Measurements from ENCODE around the gene IRF2BP1. TPM values are rescaled to one million over a fixed set of nuclear protein-coding genes. Genes with fewer than 3 reads are reported as not detected.

Gene IRF2BP1
- total RNA-seq, 2 donors from 2014 or later = 20.3 to 29.7 TPM

- Histone ChIP-seq H3K27me3 (no peaks in the 10 kb centered on the region), H3K4me1 (peaks cover 6% of the 10 kb centered on the region), H3K27ac (peak within 1 kb of the TSS; percentile 61), H3K9me3 (no peaks in the 10 kb centered on the region), H3K4me3 (peak within 1 kb of the TSS; percentile 77), H3K9ac (ENCODE audit: low read depth in 2 of 2, low read length in 2 of 2) (peak within 1 kb of the TSS; percentile 64 to 96), H3K36me3 (no peaks in the 10 kb centered on the region)
- peak; percentile 76 for TF ChIP-seq CTCF (IDR thresholded peaks at IDR 0.05)
- intact Hi-C loops (cut with DNase I) = loop anchor here (1.0 kb wide), 1 partner anchor 19 kb away; no protein-coding TSS in a partner anchor
- peak; percentile 80 for DNase-seq
These were observed 21.9 kb downstream of the IRF2BP1 start, which contains the start of gene FOXA3 for GRCh38 chr19:45863840-45864628. Gene FOXA3, plus strand, starts transcription at chr19:45864326. Its CDS starts 131 bp downstream, at chr19:45864457.

- peak overlapping the region; percentile 55 for H3K27ac ChIP-seq
These were observed 22.6 kb downstream of the IRF2BP1 start for GRCh38 chr19:45863335-45863839.

GRCh38 chr19:45862564-45863334 is 23.2 kb downstream of the IRF2BP1 start, which contains the start of gene SYMPK:
Gene SYMPK, minus strand, starts transcription at chr19:45863147. Its CDS starts 8,652 bp downstream, at chr19:45854495.
- Histone ChIP-seq H3K4me3 (peak within 1 kb of the TSS; percentile 77), H3K9me3 (no peaks in the 10 kb centered on the region), H3K27ac (peak within 1 kb of the TSS; percentile 89), H3K27me3 (no peaks in the 10 kb centered on the region), H3K4me1 (peaks cover 6% of the 10 kb centered on the region), H3K36me3 (no peaks in the 10 kb centered on the region), H3K9ac (ENCODE audit: low read depth in 2 of 2, low read length in 2 of 2) (peak within 1 kb of the TSS; percentile 91 to 96)
- peak; percentile 98 for DNase-seq
- no peak for TF ChIP-seq CTCF (IDR thresholded peaks at IDR 0.05)
- intact Hi-C loops (cut with DNase I) = loop anchor here (1.0 kb wide), 1 partner anchor 21 kb away; no protein-coding TSS in a partner anchor

More at GRCh38 chr19:45863335-45863839, 22.6 kb downstream of the IRF2BP1 start:
- intact Hi-C loops (cut with DNase I) = loop anchor here (1.0 kb wide), 1 partner anchor 20 kb away; no protein-coding TSS in a partner anchor
- Histone ChIP-seq H3K4me3 (peak overlapping the region; percentile 77), H3K9me3 (no peaks in the 10 kb centered on the region), H3K36me3 (no peaks in the 10 kb centered on the region), H3K4me1 (peaks cover 6% of the 10 kb centered on the region), H3K27me3 (no peaks in the 10 kb centered on the region), H3K9ac (ENCODE audit: low read depth in 2 of 2, low read length in 2 of 2) (peak overlapping the region in 1 of 2 donors; percentile 96)
- no peak for DNase-seq
- TF ChIP-seq CTCF (IDR thresholded peaks at IDR 0.05) = no peak

GRCh38 chr19:45862271-45862563 is 23.7 kb downstream of the IRF2BP1 start:
- peak overlapping the region; percentile 77 for H3K4me3 ChIP-seq
- no peaks in the 10 kb centered on the region for H3K36me3 ChIP-seq
- H3K4me1 ChIP-seq = peaks cover 6% of the 10 kb centered on the region
- peak overlapping the region; percentile 89 for H3K27ac ChIP-seq
- no peak for DNase-seq
- intact Hi-C loops (cut with DNase I) = no loop called here
- no peak for TF ChIP-seq CTCF (IDR thresholded peaks at IDR 0.05)
- peak overlapping the region in 1 of 2 donors; percentile 96 for H3K9ac ChIP-seq (ENCODE audit: low read depth in 2 of 2, low read length in 2 of 2)
- H3K27me3 ChIP-seq = no peaks in the 10 kb centered on the region
- H3K9me3 ChIP-seq = no peaks in the 10 kb centered on the region
